HCT116 (cell line): ENCODE measurements around the gene ZNF213. TPM values are rescaled to one million over a fixed set of nuclear protein-coding genes. Genes with fewer than 3 reads are reported as not detected.
A peak's percentile ranks its signal among the peaks of the same experiment; 100 is the strongest.

Experiments
- ATAC-seq: fragments of 200-7000 bp; cut with Tn5 transposase; 2 replicates; pipeline ENCODE4 v1.9.1; 2020; ENCODE audit warnings: mild to moderate bottlenecking, moderate library complexity
- BruUV-seq: library from RNA; stranded (reverse); fragments of 400-500 nt; replicated peaks from 2 replicates; lab custom pipeline; 2021; lab: Mats Ljungman, UMichigan
- CTCF ChIA-PET: fragments of 300-600 bp; sonication (Branson Sonifier 250); formaldehyde crosslinking; loops from one replicate; lab custom pipeline; 2021; ENCODE audit warnings: antibody characterized with exemption; lab: Charles Lee
- POLR2A ChIA-PET: fragments of 300-600, 350-600 bp; sonication (Branson Sonifier 250); formaldehyde crosslinking; loops from one replicate; lab custom pipeline; 2021; ENCODE audit warnings: antibody characterized with exemption; lab: Charles Lee
- RAD21 ChIA-PET, 2 experiments: fragments of 300-600 bp; sonication (Branson Sonifier 250); formaldehyde crosslinking; loops; one replicate each; lab custom pipeline; 2023; ENCODE audit warnings: low total read pairs in 2 of 2; ENCODE audit not compliant: uncharacterized antibody in 2 of 2, unreplicated experiment in 2 of 2, low non-redundant PET in 1 of 2; lab: Charles Lee
- DNase-seq: peaks from one replicate; pipeline ENCODE4 v3.0.0-alpha.2; 2010; ENCODE audit warnings: low read depth, low spot score
- H2AFZ ChIP-seq: fragments of 200-600 bp; shearing (Covaris generic), sonication (generic); 2 replicates; pipeline ENCODE4 v1.6.1; 2017; ENCODE audit warnings: low read depth, mixed run types, mixed read lengths, antibody characterized with exemption, low read length; ENCODE audit not compliant: poor library complexity, severe bottlenecking
- H3K27ac ChIP-seq: 2 replicates; pipeline ENCODE4 v1.5.1; 2012; ENCODE audit warnings: low read depth, low read length
- H3K27me3 ChIP-seq: fragments of 200-600 bp; sonication (generic); 2 replicates; pipeline ENCODE4 v1.6.1; 2016; ENCODE audit warnings: mixed run types, low read length, mixed read lengths; ENCODE audit not compliant: insufficient read depth
- H3K36me3 ChIP-seq, 2 experiments: fragments of 200-500 bp in 1 of 2; fragments of 200-600 bp in 1 of 2; sonication (Bioruptor generic) in 1 of 2; sonication (generic) in 1 of 2; 2 replicates each; pipeline versions ENCODE4 v1.5.1 to v1.6.1; 2014 to 2016; ENCODE audit warnings: low read length in 2 of 2, inconsistent platforms in 1 of 2, mixed read lengths in 1 of 2, mixed run types in 1 of 2; ENCODE audit not compliant: insufficient read depth in 2 of 2, control insufficient read depth in 1 of 2
- H3K4me1 ChIP-seq, 2 experiments: fragments of 200-600 bp in 1 of 2; sonication (generic) in 1 of 2; 2 replicates each; pipeline versions ENCODE4 v1.5.1 to v1.6.1; 2012 to 2017; ENCODE audit warnings: low read length in 2 of 2, inconsistent platforms in 1 of 2, mild to moderate bottlenecking in 1 of 2, mixed read lengths in 1 of 2, mixed run types in 1 of 2, moderate library complexity in 1 of 2; ENCODE audit not compliant: insufficient read depth in 2 of 2, control insufficient read depth in 1 of 2
- H3K4me2 ChIP-seq: fragments of 200-600 bp; sonication (generic); 2 replicates; pipeline ENCODE4 v1.6.1; 2017; ENCODE audit warnings: mixed run types, low read length, mixed read lengths
- H3K4me3 ChIP-seq, 2 experiments: fragments of 200-600 bp in 1 of 2; sonication (generic) in 1 of 2; replicated peaks in 1 of 2; 2 replicates each; pipeline ENCODE4 v1.5.1; 2011 to 2016; ENCODE audit warnings: low read length in 2 of 2, control low read depth in 1 of 2, low read depth in 1 of 2, mild to moderate bottlenecking in 1 of 2, mixed read lengths in 1 of 2, mixed run types in 1 of 2
- H3K79me2 ChIP-seq: fragments of 200-600 bp; sonication (generic); 2 replicates; pipeline ENCODE4 v1.6.1; 2017; ENCODE audit warnings: mild to moderate bottlenecking, mixed run types, low read length, moderate library complexity, mixed read lengths; ENCODE audit not compliant: insufficient read depth
- H3K9ac ChIP-seq: fragments of 200-600 bp; sonication (generic); 2 replicates; pipeline ENCODE4 v1.6.1; 2016; ENCODE audit warnings: low read length, mixed read lengths
- H3K9me2 ChIP-seq: fragments of 200-600 bp; sonication (generic), shearing (Covaris generic); 2 replicates; pipeline ENCODE4 v1.6.1; 2017; ENCODE audit warnings: mixed run types, mild to moderate bottlenecking, moderate library complexity; ENCODE audit not compliant: insufficient read depth
- H3K9me3 ChIP-seq, 2 experiments: fragments of 200-500 bp in 1 of 2; fragments of 200-600 bp in 1 of 2; sonication (Bioruptor generic) in 1 of 2; sonication (generic) in 1 of 2; 2 replicates each; pipeline ENCODE4 v1.6.1; 2014 to 2017; ENCODE audit warnings: low read length in 2 of 2, mixed read lengths in 2 of 2, inconsistent platforms in 1 of 2, low read depth in 1 of 2, mild to moderate bottlenecking in 1 of 2, mixed run types in 1 of 2, moderate library complexity in 1 of 2; ENCODE audit not compliant: control insufficient read depth in 1 of 2, insufficient read depth in 1 of 2
- H4K20me1 ChIP-seq: fragments of 200-600 bp; sonication (generic), shearing (Covaris generic); 2 replicates; pipeline ENCODE4 v1.6.1; 2017; ENCODE audit warnings: mixed run types, mild to moderate bottlenecking, moderate library complexity; ENCODE audit not compliant: insufficient read depth
- CBX3 ChIP-seq: IDR thresholded peaks from 2 replicates; pipeline ENCODE4 v1.6.1; 2012; ENCODE audit warnings: low read depth
- EGR1 ChIP-seq: IDR thresholded peaks from 2 replicates; pipeline ENCODE4 v1.6.1; 2012; ENCODE audit warnings: low read depth
- ELF1 ChIP-seq: IDR thresholded peaks from 2 replicates; pipeline ENCODE4 v1.6.1; 2012; ENCODE audit warnings: low read depth, borderline replicate concordance
- EZH2phosphoT487 ChIP-seq: fragments of 200-600 bp; IDR thresholded peaks from 2 replicates; pipeline ENCODE4 v1.6.1; 2018; ENCODE audit warnings: antibody characterized with exemption, borderline replicate concordance
- FOSL1 ChIP-seq: IDR thresholded peaks from 2 replicates; pipeline ENCODE4 v1.6.1; 2012; ENCODE audit warnings: low read depth
- JUND ChIP-seq: IDR thresholded peaks from 2 replicates; pipeline ENCODE4 v1.6.1; 2012
- MAX ChIP-seq: IDR thresholded peaks from 2 replicates; pipeline ENCODE4 v1.6.1; 2012
- POLR2A ChIP-seq: IDR thresholded peaks from 2 replicates; pipeline ENCODE4 v1.7.0; 2011; ENCODE audit warnings: borderline replicate concordance; ENCODE audit not compliant: insufficient read depth, insufficient read length; ENCODE audit errors: extremely low read depth
- POLR2AphosphoS5 ChIP-seq: IDR thresholded peaks from 2 replicates; pipeline ENCODE4 v1.6.1; 2011; ENCODE audit warnings: mild to moderate bottlenecking, low read depth, low read length, moderate library complexity
- RAD21 ChIP-seq: IDR thresholded peaks from 2 replicates; pipeline ENCODE4 v1.6.1; 2012; ENCODE audit warnings: low read depth, mild to moderate bottlenecking
- SIN3A ChIP-seq: IDR thresholded peaks from 2 replicates; pipeline ENCODE4 v1.6.1; 2012; ENCODE audit warnings: low read depth
- SP1 ChIP-seq: IDR thresholded peaks from 2 replicates; pipeline ENCODE4 v1.6.1; 2012; ENCODE audit warnings: low read depth
- SRF ChIP-seq: IDR thresholded peaks from 2 replicates; pipeline ENCODE4 v1.6.1; 2012; ENCODE audit warnings: low read depth
- TCF7L2 ChIP-seq: IDR thresholded peaks from 2 replicates; pipeline ENCODE4 v1.7.0; 2011; ENCODE audit warnings: borderline replicate concordance, inconsistent platforms; ENCODE audit not compliant: insufficient read depth, insufficient read length; ENCODE audit errors: extremely low read depth
- YY1 ChIP-seq: IDR thresholded peaks from 2 replicates; pipeline ENCODE4 v1.6.1; 2011; ENCODE audit warnings: low read length, low read depth, moderate library complexity, mild to moderate bottlenecking; ENCODE audit not compliant: insufficient replicate concordance; ENCODE audit errors: extremely low read depth
- ZFX ChIP-seq: fragments of 450-650 bp; IDR thresholded peaks from 2 replicates; pipeline ENCODE4 v1.6.1; 2017
- intact Hi-C: fragments of 100-400 bp; cut with micrococcal nuclease; formaldehyde crosslinking; loops from 2 replicates; pipeline ENCODE4 v1.10.0; 2022
- total RNA-seq: library from RNA; stranded (reverse); gene quantifications from one replicate; pipeline ENCODE4 v1.2.1, GENCODE V29; 2021; ENCODE audit not compliant: unreplicated experiment

ZNF213 gene
- total RNA-seq, 1 experiment from 2014 or later: 11.0 TPM

- peak overlapping the region; percentile 62 to 74 for H3K4me3 ChIP-seq
- RAD21 ChIA-PET: interaction anchor here in 1 of 2 experiments (0.6 kb wide), 1 partner anchor 32 kb away, joined by 7 read pairs; no protein-coding TSS in a partner anchor
- ATAC-seq (peak; percentile 92), DNase-seq (peak; percentile 84)
- BruUV-seq: no TSS peak
- CTCF ChIA-PET: interaction anchor here (0.6 to 1.9 kb wide), 5 partner anchors 9 to 47 kb away, joined by 3 to 5 read pairs (median 3); no protein-coding TSS in a partner anchor
- no peaks in the 10 kb centered on the region for H3K27me3 ChIP-seq
- POLR2A ChIA-PET: interaction anchor here (0.6 to 0.7 kb wide), 4 partner anchors 9 to 376 kb away, joined by 3 to 7 read pairs (median 4); no protein-coding TSS in a partner anchor
- H4K20me1 ChIP-seq: no peaks in the 10 kb centered on the region
- peak overlapping the region; percentile 90 for H3K4me2 ChIP-seq
- TF ChIP-seq MAX (peak; percentile 71), SP1 (0 out of 2 replicates have a peak, but pooled peaks have one; percentile 22), RAD21 (no peak), ELF1 (no peak; the same call in 1 of the 2 replicates), POLR2A (peak; percentile 52), CBX3 (0 out of 2 replicates have a peak, but pooled peaks have one; percentile 14), EGR1 (peak; percentile 49; the same call in 1 of the 2 replicates), ZFX (peak; percentile 70; the same call in 1 of the 2 replicates), EZH2phosphoT487 (no peak), SIN3A (peak; percentile 46; the same call in 1 of the 2 replicates), FOSL1 (no peak), YY1 (peak; percentile 74), SRF (no peak), POLR2AphosphoS5 (peak; percentile 88), JUND (no peak), TCF7L2 (peak; percentile 68)
- H3K79me2 ChIP-seq: no peaks in the 10 kb centered on the region
- no peaks in the 10 kb centered on the region for H3K9me2 ChIP-seq
- no peaks in the 10 kb centered on the region for H3K36me3 ChIP-seq
- no peaks in the 10 kb centered on the region for H3K9me3 ChIP-seq
- H3K27ac ChIP-seq: peak overlapping the region; percentile 86
- peaks cover 6 to 24% of the 10 kb centered on the region in 2 experiments; a peak in 3 of 4 replicates for H3K4me1 ChIP-seq
- intact Hi-C loops: no loop called here
- H3K9ac ChIP-seq: peak overlapping the region; percentile 84
- H2AFZ ChIP-seq: no peak overlapping the region
These were observed 28.5 kb upstream of the ZNF213 start for GRCh38 chr16:3106205-3106928.
